LNCAP (cell line): ENCODE results near the gene JPH4.

Experiments
- TF ChIP-seq, protein P1 (sequence below): fragments of 450-650 bp; IDR thresholded peaks from 2 replicates; pipeline ENCODE4 v1.5.1; 2017; ENCODE audit warnings: mild to moderate bottlenecking

The JPH4 gene

DNA sequence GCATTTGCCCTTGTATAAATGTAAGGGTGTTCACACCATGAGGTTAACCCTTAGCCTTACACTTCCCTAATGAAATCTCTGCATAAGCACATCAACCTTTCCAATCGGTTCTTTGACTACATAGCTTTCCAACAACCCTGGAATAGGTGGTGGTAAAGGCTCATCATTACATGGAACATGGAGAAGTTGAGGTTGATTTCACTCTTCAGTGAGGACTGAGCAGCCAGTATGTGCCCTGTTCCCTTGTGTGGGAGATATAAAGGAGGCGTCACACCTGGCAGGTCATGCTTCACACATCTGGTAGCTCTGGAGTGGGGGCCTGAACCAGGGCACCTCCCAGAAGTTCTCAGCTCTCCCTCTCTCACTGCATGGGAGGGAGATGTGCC, 21.7 kb upstream of the JPH4 start:
- TF ChIP-seq, protein P1, sequence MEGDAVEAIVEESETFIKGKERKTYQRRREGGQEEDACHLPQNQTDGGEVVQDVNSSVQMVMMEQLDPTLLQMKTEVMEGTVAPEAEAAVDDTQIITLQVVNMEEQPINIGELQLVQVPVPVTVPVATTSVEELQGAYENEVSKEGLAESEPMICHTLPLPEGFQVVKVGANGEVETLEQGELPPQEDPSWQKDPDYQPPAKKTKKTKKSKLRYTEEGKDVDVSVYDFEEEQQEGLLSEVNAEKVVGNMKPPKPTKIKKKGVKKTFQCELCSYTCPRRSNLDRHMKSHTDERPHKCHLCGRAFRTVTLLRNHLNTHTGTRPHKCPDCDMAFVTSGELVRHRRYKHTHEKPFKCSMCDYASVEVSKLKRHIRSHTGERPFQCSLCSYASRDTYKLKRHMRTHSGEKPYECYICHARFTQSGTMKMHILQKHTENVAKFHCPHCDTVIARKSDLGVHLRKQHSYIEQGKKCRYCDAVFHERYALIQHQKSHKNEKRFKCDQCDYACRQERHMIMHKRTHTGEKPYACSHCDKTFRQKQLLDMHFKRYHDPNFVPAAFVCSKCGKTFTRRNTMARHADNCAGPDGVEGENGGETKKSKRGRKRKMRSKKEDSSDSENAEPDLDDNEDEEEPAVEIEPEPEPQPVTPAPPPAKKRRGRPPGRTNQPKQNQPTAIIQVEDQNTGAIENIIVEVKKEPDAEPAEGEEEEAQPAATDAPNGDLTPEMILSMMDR, result no peak

DNA sequence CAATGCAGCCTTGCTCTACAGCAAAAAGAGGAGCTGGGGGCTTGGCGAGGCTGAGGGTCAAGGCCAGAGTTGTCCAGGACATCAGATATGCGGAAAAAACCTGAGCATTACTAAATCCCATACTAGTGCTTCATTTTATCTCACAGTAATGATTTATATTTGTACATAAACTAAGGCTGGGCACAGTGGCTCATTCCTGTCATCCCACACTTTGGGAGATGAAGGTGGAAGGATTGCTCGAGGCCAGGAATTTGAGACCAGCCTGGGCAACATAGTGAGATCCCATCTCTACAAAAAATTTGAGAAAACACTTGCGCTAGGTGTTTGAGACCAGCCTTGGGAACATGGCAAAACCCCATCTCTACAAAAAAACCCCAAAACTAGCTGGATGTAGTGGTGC, 11.6 kb upstream of the JPH4 start:
- TF ChIP-seq, protein P1, result no peak

DNA sequence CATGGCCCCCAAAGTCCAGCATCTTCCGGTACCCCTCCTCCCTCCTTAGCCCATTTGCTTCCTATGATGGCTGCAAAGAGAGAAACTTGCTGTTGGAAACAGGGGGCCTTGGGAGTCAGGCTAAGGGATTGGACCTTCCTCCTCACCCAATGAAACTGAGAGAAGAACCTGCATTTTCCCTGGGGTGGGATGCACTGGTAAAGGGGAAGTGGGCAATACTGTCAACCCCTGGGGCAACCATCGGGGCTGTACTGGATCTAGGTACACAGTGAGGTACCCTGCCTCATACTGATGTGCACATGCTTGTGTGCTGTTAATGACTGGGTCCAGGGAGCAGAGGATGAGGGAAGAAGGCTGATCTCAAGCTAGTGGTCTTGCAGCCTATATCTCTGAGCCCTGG, 11.0 kb upstream of the JPH4 start:
- TF ChIP-seq, protein P1, result no peak

- TF ChIP-seq, protein P1, result peak; percentile 82
Observed at GRCh38 chr14:23588884-23589598, 10.5 kb upstream of the JPH4 start.

DNA sequence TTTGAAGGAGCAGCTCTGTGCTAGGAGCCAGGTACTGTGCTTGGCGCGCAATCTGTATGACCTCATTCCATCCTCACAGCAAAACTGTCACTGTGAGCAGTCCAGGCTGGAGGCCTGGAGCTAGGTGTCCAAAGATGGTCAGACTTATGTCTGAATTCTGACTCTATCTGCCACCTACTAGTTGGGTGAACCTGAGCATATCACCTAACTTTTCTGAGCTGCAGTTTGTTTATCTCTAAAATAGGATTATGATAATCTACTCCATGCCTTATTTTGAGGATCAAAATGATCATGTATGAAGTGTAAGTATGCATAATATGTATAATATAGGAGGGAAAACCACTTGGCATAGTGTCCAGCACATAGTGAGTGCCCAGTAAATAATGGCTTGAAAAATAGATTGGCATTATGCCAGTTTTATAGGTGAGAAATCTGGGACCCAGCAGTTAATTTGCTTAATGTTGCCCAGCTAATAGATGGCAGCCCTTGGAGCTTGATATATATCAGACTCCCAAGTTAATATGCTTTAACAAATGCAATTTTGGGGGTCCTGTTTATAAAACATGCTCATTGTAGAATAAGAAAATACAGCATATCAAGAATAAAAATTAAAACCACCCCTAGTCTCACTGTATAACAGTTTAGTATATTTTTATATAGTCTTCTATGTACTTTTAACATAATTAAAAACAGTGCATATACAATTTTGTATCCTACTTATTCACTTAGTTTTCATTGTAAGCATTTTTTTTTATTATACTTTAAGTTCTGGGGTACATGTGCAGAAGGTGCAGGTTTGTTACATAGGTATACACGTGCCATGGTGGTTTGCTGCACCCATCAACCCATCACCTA, 4.5 kb upstream of the JPH4 start:
- TF ChIP-seq, protein P1, result no peak

DNA sequence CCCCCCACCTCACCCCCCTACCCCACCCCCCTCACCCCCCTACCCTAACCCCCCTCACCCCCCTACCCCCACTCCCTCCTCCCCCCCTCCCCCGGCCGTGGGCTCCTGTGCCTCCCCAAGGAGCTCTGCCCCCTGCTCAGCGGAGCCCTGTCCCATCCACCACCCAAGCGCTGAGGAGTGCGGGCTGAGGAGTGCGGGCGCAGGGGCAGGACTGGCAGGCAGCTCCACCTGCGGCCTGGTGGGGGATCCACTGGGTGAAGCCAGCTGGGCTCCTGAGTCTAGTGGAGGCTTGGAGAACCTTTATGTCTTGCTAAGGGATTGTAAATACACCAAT, 2.3 kb upstream of the JPH4 start:
- TF ChIP-seq, protein P1, result no peak

DNA sequence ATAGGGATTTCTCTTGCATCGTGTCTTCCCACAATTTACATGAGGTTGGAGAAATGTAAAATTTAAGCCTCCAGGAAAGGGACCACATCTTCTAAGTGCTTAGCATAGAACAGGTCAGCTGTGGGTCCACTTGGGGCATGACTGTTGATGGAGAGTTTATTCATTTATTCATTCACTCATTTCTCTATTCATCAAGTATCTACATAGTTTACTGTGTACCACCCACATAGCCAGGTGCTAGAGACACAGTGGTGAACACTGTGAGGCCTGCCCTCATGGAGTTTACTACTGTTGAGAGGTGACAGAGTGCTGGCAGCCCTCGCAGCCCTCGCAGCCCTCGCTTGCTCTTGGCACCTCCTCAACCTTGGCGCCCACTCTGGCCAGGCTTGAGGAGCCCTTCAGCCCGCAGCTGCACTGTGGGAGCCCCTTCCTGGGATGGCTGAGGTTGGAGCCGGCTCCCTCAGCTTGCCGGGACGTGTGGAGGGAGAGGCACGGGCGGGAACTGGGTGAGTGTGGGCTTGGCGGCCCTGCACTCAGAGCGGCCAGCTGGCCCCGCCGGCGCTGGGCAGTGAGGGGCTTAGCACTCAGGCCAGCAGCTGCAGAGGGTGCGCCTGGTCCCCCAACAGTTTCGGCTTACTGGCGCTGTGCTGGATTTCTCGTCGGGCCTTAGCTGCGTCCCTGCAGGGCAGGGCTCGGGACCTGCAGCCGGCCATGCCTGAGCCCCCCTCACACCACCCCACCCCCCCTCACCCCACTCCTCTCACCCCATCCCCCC, 1.7 kb upstream of the JPH4 start:
- TF ChIP-seq, protein P1, result no peak
